ENCODE measurements around the gene KSR1. TPM values are rescaled to one million over a fixed set of nuclear protein-coding genes. Genes with fewer than 3 reads are reported as not detected.

KSR1 gene
- total RNA-seq, 1 experiment from 2014 or later, result 19.1 TPM

- no peaks in the 10 kb centered on the region for H3K27me3 ChIP-seq (ENCODE audit: insufficient read depth, low read depth)
- H4K20me1 ChIP-seq (ENCODE audit: insufficient read depth), result no peaks in the 10 kb centered on the region
- intact Hi-C loops (cut with micrococcal nuclease; ENCODE audit: unreplicated experiment), result no loop called here
- no peaks in the 10 kb centered on the region for H3F3A ChIP-seq (ENCODE audit: insufficient read depth, low read depth)
- no peaks in the 10 kb centered on the region for H3K4me1 ChIP-seq (replicated peaks; ENCODE audit: insufficient read depth)
- no peak overlapping the region for H2AFZ ChIP-seq
- no TSS peak for BruUV-seq (replicated peaks)
- H3K27ac ChIP-seq, result no peak overlapping the region
- ChIA-PET CTCF (interaction anchor here (0.7 kb wide), 1 partner anchor 16 kb away, joined by 3 read pairs; no protein-coding TSS in a partner anchor), POLR2A (ENCODE audit: unreplicated experiment) (interaction anchor here (0.6 kb wide), 1 partner anchor 240 kb away, joined by 5 read pairs; no protein-coding TSS in a partner anchor)
- H3K4me2 ChIP-seq, result no peak overlapping the region
- no peak for DNase-seq
- no peak overlapping the region for H3K4me3 ChIP-seq
- H3K9me2 ChIP-seq (ENCODE audit: insufficient read depth), result no peaks in the 10 kb centered on the region
- no peaks in the 10 kb centered on the region for H3K36me3 ChIP-seq (ENCODE audit: low read depth)
- no peaks in the 10 kb centered on the region for H3K79me2 ChIP-seq (ENCODE audit: low read depth)
- no peaks in the 10 kb centered on the region for H3K9me3 ChIP-seq (ENCODE audit: insufficient read depth, low read depth)
- TF ChIP-seq EZH2 (IDR thresholded peaks at IDR 0.05; ENCODE audit: low read depth), result no peak
Measured at GRCh38 chr17:27593857-27594255, 137.6 kb downstream of the KSR1 start.

- intact Hi-C loops (cut with micrococcal nuclease; ENCODE audit: unreplicated experiment), result no loop called here
- no TSS peak for BruUV-seq (replicated peaks)
- Histone ChIP-seq H3K4me1 (replicated peaks; ENCODE audit: insufficient read depth) (no peaks in the 10 kb centered on the region), H2AFZ (no peak overlapping the region), H3F3A (ENCODE audit: insufficient read depth, low read depth) (no peaks in the 10 kb centered on the region), H3K36me3 (ENCODE audit: low read depth) (no peaks in the 10 kb centered on the region), H3K27ac (no peak overlapping the region), H3K27me3 (ENCODE audit: insufficient read depth, low read depth) (no peaks in the 10 kb centered on the region), H3K9me2 (ENCODE audit: insufficient read depth) (no peaks in the 10 kb centered on the region), H3K79me2 (ENCODE audit: low read depth) (no peaks in the 10 kb centered on the region), H3K4me2 (no peak overlapping the region), H3K9me3 (ENCODE audit: insufficient read depth, low read depth) (no peaks in the 10 kb centered on the region), H3K4me3 (no peak overlapping the region), H4K20me1 (ENCODE audit: insufficient read depth) (no peaks in the 10 kb centered on the region)
- TF ChIP-seq EZH2 (IDR thresholded peaks at IDR 0.05; ENCODE audit: low read depth), result no peak
- TF ChIP-seq CTCF (conservative IDR thresholded peaks at IDR 0.05), result no peak
- CTCF ChIA-PET, result no interaction called here
- POLR2A ChIA-PET (ENCODE audit: unreplicated experiment), result no interaction called here
- DNase-seq, result no peak
Measured at GRCh38 chr17:27595208-27595607, 139.0 kb downstream of the KSR1 start.

- Histone ChIP-seq H3F3A (ENCODE audit: insufficient read depth, low read depth) (no peaks in the 10 kb centered on the region), H3K36me3 (ENCODE audit: low read depth) (no peaks in the 10 kb centered on the region), H3K79me2 (ENCODE audit: low read depth) (no peaks in the 10 kb centered on the region), H3K4me2 (no peak overlapping the region), H3K27ac (no peak overlapping the region), H2AFZ (no peak overlapping the region), H3K27me3 (ENCODE audit: insufficient read depth, low read depth) (no peaks in the 10 kb centered on the region), H3K4me1 (replicated peaks; ENCODE audit: insufficient read depth) (no peaks in the 10 kb centered on the region), H4K20me1 (ENCODE audit: insufficient read depth) (no peaks in the 10 kb centered on the region), H3K9me2 (ENCODE audit: insufficient read depth) (no peaks in the 10 kb centered on the region), H3K9me3 (ENCODE audit: insufficient read depth, low read depth) (no peaks in the 10 kb centered on the region), H3K4me3 (no peak overlapping the region)
- ChIA-PET CTCF (interaction anchor here (0.5 to 0.6 kb wide), 2 partner anchors 242 to 355 kb away, joined by 3 read pairs; no protein-coding TSS in a partner anchor), POLR2A (ENCODE audit: unreplicated experiment) (no interaction called here)
- intact Hi-C loops (cut with micrococcal nuclease; ENCODE audit: unreplicated experiment), result no loop called here
- BruUV-seq (replicated peaks), result no TSS peak
- DNase-seq, result no peak
- TF ChIP-seq EZH2 (IDR thresholded peaks at IDR 0.05; ENCODE audit: low read depth), result no peak
- TF ChIP-seq CTCF (conservative IDR thresholded peaks at IDR 0.05), result no peak
Measured at GRCh38 chr17:27596096-27596495, 139.8 kb downstream of the KSR1 start.
